H9 (cell line): ENCODE measurements around the gene RPL9. TPM values are rescaled to one million over a fixed set of nuclear protein-coding genes. Genes with fewer than 3 reads are reported as not detected.

Experiments
- DNase-seq: peaks from one replicate; pipeline ENCODE4 v3.0.0-alpha.2; 2017
- H2AFZ ChIP-seq: one replicate; pipeline ENCODE4 v1.6.1; 2013; ENCODE audit warnings: mild to moderate bottlenecking, low read length, control low read depth, moderate library complexity
- H2AK5ac ChIP-seq: 2 replicates; pipeline ENCODE4 v1.6.1; 2013; ENCODE audit warnings: low read length, control low read depth, mixed read lengths; ENCODE audit not compliant: insufficient read length
- H2BK120ac ChIP-seq: one replicate; pipeline ENCODE4 v1.6.1; 2013; ENCODE audit warnings: low read depth, mild to moderate bottlenecking, low read length, control low read depth, inconsistent platforms; ENCODE audit not compliant: poor library complexity, severe bottlenecking
- H2BK12ac ChIP-seq: 2 replicates; pipeline ENCODE4 v1.6.1; 2013; ENCODE audit warnings: low read length, control low read depth, mixed read lengths, low read depth; ENCODE audit not compliant: insufficient read length
- H2BK15ac ChIP-seq: 2 replicates; pipeline ENCODE4 v1.6.1; 2013; ENCODE audit warnings: low read depth, low read length, control low read depth
- H2BK20ac ChIP-seq: one replicate; pipeline ENCODE4 v1.6.1; 2013; ENCODE audit warnings: low read depth, mild to moderate bottlenecking, low read length, control low read depth, inconsistent platforms; ENCODE audit not compliant: poor library complexity, severe bottlenecking
- H2BK5ac ChIP-seq: 2 replicates; pipeline ENCODE4 v1.6.1; 2013; ENCODE audit warnings: low read length, control low read depth, mixed read lengths; ENCODE audit not compliant: insufficient read length
- H3K14ac ChIP-seq: 2 replicates; pipeline ENCODE4 v1.6.1; 2013; ENCODE audit warnings: low read length, control low read depth; ENCODE audit not compliant: insufficient read depth
- H3K18ac ChIP-seq: 2 replicates; pipeline ENCODE4 v1.6.1; 2013; ENCODE audit warnings: low read depth, mild to moderate bottlenecking, mixed read lengths, low read length, control low read depth; ENCODE audit not compliant: insufficient read length
- H3K23ac ChIP-seq: 2 replicates; pipeline ENCODE4 v1.6.1; 2013; ENCODE audit warnings: low read length, control low read depth, mixed read lengths, low read depth; ENCODE audit not compliant: insufficient read length
- H3K23me2 ChIP-seq: 2 replicates; pipeline ENCODE4 v1.6.1; 2013; ENCODE audit warnings: low read depth, mild to moderate bottlenecking, mixed read lengths, low read length, control low read depth; ENCODE audit not compliant: insufficient read length, poor library complexity, severe bottlenecking
- H3K27ac ChIP-seq: 2 replicates; pipeline ENCODE4 v1.5.1; 2013; ENCODE audit warnings: low read length, control low read depth, mixed read lengths, low read depth; ENCODE audit not compliant: insufficient read length
- H3K27me3 ChIP-seq: 2 replicates; pipeline ENCODE4 v1.6.1; 2013; ENCODE audit warnings: low read length, control low read depth, inconsistent platforms; ENCODE audit not compliant: insufficient read depth
- H3K4ac ChIP-seq: 2 replicates; pipeline ENCODE4 v1.6.1; 2013; ENCODE audit warnings: low read depth, mild to moderate bottlenecking, control low read depth, inconsistent platforms, low read length, moderate library complexity
- H3K4me1 ChIP-seq: 2 replicates; pipeline ENCODE4 v1.6.1; 2013; ENCODE audit warnings: low read length, control low read depth, inconsistent platforms; ENCODE audit not compliant: insufficient read depth
- H3K4me2 ChIP-seq: 2 replicates; pipeline ENCODE4 v1.6.1; 2013; ENCODE audit warnings: low read length, control low read depth, mixed read lengths; ENCODE audit not compliant: insufficient read length, insufficient read depth
- H3K56ac ChIP-seq: 2 replicates; pipeline ENCODE4 v1.6.1; 2013; ENCODE audit warnings: low read depth, mild to moderate bottlenecking, mixed read lengths, low read length, control low read depth; ENCODE audit not compliant: insufficient read length
- H3K79me1 ChIP-seq: 2 replicates; pipeline ENCODE4 v1.6.1; 2013; ENCODE audit warnings: low read depth, mild to moderate bottlenecking, moderate library complexity, low read length, control low read depth, inconsistent platforms; ENCODE audit not compliant: insufficient read depth, poor library complexity, severe bottlenecking
- H3K79me2 ChIP-seq: 2 replicates; pipeline ENCODE4 v1.6.1; 2013; ENCODE audit warnings: low read length, control low read depth, inconsistent platforms; ENCODE audit not compliant: insufficient read depth
- H3K9ac ChIP-seq: 2 replicates; pipeline ENCODE4 v1.6.1; 2013; ENCODE audit warnings: low read length, control low read depth, mixed read lengths; ENCODE audit not compliant: insufficient read length; ENCODE audit errors: extremely low read depth
- H3K9me3 ChIP-seq: one replicate; pipeline ENCODE4 v1.6.1; 2013; ENCODE audit warnings: low read depth, low read length, inconsistent platforms; ENCODE audit not compliant: control insufficient read depth
- H3T11ph ChIP-seq: one replicate; pipeline ENCODE4 v1.6.1; 2013; ENCODE audit warnings: mild to moderate bottlenecking, low read length, control low read depth, inconsistent platforms
- H4K20me1 ChIP-seq: one replicate; pipeline ENCODE4 v1.6.1; 2013; ENCODE audit not compliant: control insufficient read depth, insufficient read length, insufficient read depth
- H4K5ac ChIP-seq: 2 replicates; pipeline ENCODE4 v1.6.1; 2013; ENCODE audit warnings: low read depth, mild to moderate bottlenecking, mixed read lengths, low read length, control low read depth; ENCODE audit not compliant: insufficient read length
- H4K8ac ChIP-seq: replicated peaks from 2 replicates; pipeline ENCODE4 v1.6.1; 2013; ENCODE audit warnings: low read length, control low read depth, mixed read lengths, low read depth; ENCODE audit not compliant: insufficient read length
- H4K91ac ChIP-seq: 2 replicates; pipeline ENCODE4 v1.6.1; 2013; ENCODE audit warnings: low read depth, mild to moderate bottlenecking, moderate library complexity, mixed read lengths, low read length, control low read depth; ENCODE audit not compliant: insufficient read length
- H3K27ac Mint-ChIP-seq, 3 experiments: 2 replicates in 2 of 3; 3 replicates in 1 of 3; pipeline ENCODE4 v1.8.0; 2020 to 2021; ENCODE audit warnings: mixed read lengths in 3 of 3, mild to moderate bottlenecking in 1 of 3, moderate library complexity in 1 of 3
- H3K27me3 Mint-ChIP-seq: 2 replicates; pipeline ENCODE4 v1.8.0; 2021; ENCODE audit warnings: low read depth, mild to moderate bottlenecking, moderate library complexity, mixed read lengths
- H3K36me3 Mint-ChIP-seq, 3 experiments: 2 replicates in 2 of 3; 3 replicates in 1 of 3; pipeline ENCODE4 v1.8.0; 2020 to 2021; ENCODE audit warnings: low read depth in 3 of 3, mixed read lengths in 3 of 3; ENCODE audit not compliant: insufficient read depth in 1 of 3
- H3K4me1 Mint-ChIP-seq, 2 experiments: 2 replicates each; pipeline ENCODE4 v1.8.0; 2020; ENCODE audit warnings: mixed read lengths in 2 of 2
- H3K4me3 Mint-ChIP-seq, 2 experiments: 2 replicates in 1 of 2; 3 replicates in 1 of 2; pipeline ENCODE4 v1.8.0; 2020 to 2021; ENCODE audit warnings: mild to moderate bottlenecking in 2 of 2, mixed read lengths in 2 of 2, moderate library complexity in 1 of 2
- H3K9me3 Mint-ChIP-seq, 2 experiments: 2 replicates in 1 of 2; 3 replicates in 1 of 2; pipeline ENCODE4 v1.8.0; 2020; ENCODE audit warnings: mild to moderate bottlenecking in 2 of 2, mixed read lengths in 2 of 2, moderate library complexity in 1 of 2
- WGBS: extraction: QIAGEN DNeasy Blood & Tissue Kit; methylation state at CpG from one replicate; pipeline ENCODE4 v1.1.7; 2013; ENCODE audit warnings: missing lambda C conversion rate, low lambda C conversion rate, mixed read lengths; ENCODE audit not compliant: insufficient read length; ENCODE audit errors: extremely low coverage; 5-methylcytosine and 5-hydroxymethylcytosine counted together
- total RNA-seq: library from RNA; stranded (reverse); gene quantifications from 2 replicates; pipeline ENCODE4 v1.2.1, GENCODE V29; 2021
- TF ChIP-seq, protein P1 (sequence below): fragments of 200-600 bp; sonication (generic); conservative IDR thresholded peaks from 3 replicates; pipeline ENCODE4 v1.8.0; 2021; ENCODE audit warnings: antibody characterized with exemption, mild to moderate bottlenecking

The RPL9 gene
- total RNA-seq, 1 experiment from 2014 or later = 1,888 TPM

DNA sequence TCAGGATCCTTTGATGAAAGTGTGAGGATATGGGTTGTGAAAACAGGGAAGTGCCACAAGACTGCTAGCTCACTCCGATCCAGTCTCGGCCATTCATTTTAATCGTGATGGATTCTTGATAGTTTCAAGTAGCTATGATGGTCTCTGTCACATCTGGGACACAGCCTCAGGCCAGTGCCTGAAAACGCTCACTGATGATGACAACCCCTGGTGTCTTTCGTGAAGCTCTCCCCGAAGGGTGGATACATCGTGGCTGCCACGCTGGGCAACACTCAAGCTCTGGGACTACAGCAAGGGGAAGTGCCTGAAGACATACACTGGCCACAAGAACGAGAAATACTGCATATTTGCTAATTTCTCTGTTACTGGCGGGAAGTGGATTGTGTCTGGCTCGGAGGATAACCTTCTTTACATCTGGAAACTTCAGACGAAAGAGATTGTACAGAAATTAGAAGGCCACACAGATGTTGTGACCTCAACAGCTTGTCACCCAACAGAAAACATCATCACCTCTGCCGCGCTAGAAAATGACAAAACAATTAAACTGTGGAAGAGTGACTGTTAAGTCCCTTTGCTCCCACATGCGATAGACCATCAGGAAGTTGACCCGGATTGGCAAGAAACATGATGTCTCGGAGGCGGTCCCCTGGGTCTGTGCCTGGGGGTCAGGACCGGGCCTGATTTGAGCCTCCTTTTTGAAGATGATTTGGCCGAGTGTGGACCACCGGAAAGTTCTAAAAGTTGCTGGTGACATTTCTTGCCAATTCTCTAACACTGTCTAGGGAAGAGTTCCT is 22.4 kb upstream of the RPL9 start:
- H3K79me1 ChIP-seq = no peaks in the 10 kb centered on the region
- WGBS = no CpG with 5 or more reads among the region's 21 CpGs

More for the DNA sequence above, 22.4 kb upstream of the RPL9 start:
- no peak overlapping the region for H2AFZ ChIP-seq
- H4K20me1 ChIP-seq = no peaks in the 10 kb centered on the region
- no peak overlapping the region; the same call in 1 of the 2 replicates for H3K14ac ChIP-seq
- H2BK5ac ChIP-seq = no peak overlapping the region
- no peaks in the 10 kb centered on the region for H3K4me1 ChIP-seq
- H3K18ac ChIP-seq = no peak overlapping the region
- no peak overlapping the region for H3K9ac ChIP-seq
- no peak overlapping the region for H3K56ac ChIP-seq
- Mint-ChIP-seq H3K4me1 (no peaks in the 10 kb centered on the region), H3K4me3 (no peak overlapping the region), H3K27ac (no peak overlapping the region; a peak in 2 of 7 replicates), H3K27me3 (no peaks in the 10 kb centered on the region), H3K36me3 (peaks cover 5 to 17% (median 9%) of the 10 kb centered on the region in 3 experiments), H3K9me3 (peaks cover 7 to 8% of the 10 kb centered on the region in 2 experiments)
- no peak overlapping the region for H3K27ac ChIP-seq
- no peak overlapping the region for H3K4me2 ChIP-seq
- H3T11ph ChIP-seq = no peak overlapping the region
- H4K91ac ChIP-seq = no peak overlapping the region
- H2BK20ac ChIP-seq = no peak overlapping the region
- no peak overlapping the region for H2BK15ac ChIP-seq
- no peak overlapping the region for H3K4ac ChIP-seq
- H3K9me3 ChIP-seq = no peaks in the 10 kb centered on the region
- TF ChIP-seq, protein P1, sequence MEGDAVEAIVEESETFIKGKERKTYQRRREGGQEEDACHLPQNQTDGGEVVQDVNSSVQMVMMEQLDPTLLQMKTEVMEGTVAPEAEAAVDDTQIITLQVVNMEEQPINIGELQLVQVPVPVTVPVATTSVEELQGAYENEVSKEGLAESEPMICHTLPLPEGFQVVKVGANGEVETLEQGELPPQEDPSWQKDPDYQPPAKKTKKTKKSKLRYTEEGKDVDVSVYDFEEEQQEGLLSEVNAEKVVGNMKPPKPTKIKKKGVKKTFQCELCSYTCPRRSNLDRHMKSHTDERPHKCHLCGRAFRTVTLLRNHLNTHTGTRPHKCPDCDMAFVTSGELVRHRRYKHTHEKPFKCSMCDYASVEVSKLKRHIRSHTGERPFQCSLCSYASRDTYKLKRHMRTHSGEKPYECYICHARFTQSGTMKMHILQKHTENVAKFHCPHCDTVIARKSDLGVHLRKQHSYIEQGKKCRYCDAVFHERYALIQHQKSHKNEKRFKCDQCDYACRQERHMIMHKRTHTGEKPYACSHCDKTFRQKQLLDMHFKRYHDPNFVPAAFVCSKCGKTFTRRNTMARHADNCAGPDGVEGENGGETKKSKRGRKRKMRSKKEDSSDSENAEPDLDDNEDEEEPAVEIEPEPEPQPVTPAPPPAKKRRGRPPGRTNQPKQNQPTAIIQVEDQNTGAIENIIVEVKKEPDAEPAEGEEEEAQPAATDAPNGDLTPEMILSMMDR = no peak
- no peak overlapping the region for H2AK5ac ChIP-seq
- no peak overlapping the region for H3K23ac ChIP-seq
- DNase-seq = no peak
- no peak overlapping the region for H2BK120ac ChIP-seq
- H3K27me3 ChIP-seq = no peaks in the 10 kb centered on the region
- no peak overlapping the region for H4K5ac ChIP-seq
- H2BK12ac ChIP-seq = no peak overlapping the region
- no peaks in the 10 kb centered on the region for H3K23me2 ChIP-seq
- no peaks in the 10 kb centered on the region for H3K79me2 ChIP-seq
- no peak overlapping the region for H4K8ac ChIP-seq
